Epithelial cell of proximal tubule (primary cell): ENCODE results near the gene KIF12. TPM values are rescaled to one million over a fixed set of nuclear protein-coding genes. Genes with fewer than 3 reads are reported as not detected.

ENCODE experiments used
- DNase-seq: peaks from one replicate; pipeline ENCODE4 v3.0.0-alpha.2; 2011; ENCODE audit warnings: low read depth
- H3K4me3 ChIP-seq: 2 replicates; pipeline ENCODE4 v1.5.1; 2011; ENCODE audit warnings: low read depth, mild to moderate bottlenecking, low read length
- total RNA-seq: library from RNA; depleted of rRNA; stranded (reverse); fragments of >200 nt; gene quantifications from 2 replicates; pipeline ENCODE4 v1.2.3, GENCODE V29; 2015
- TF ChIP-seq, protein P1 (sequence below): conservative IDR thresholded peaks from 2 replicates; pipeline ENCODE4 v1.5.1; 2012; ENCODE audit warnings: low read depth, mild to moderate bottlenecking, low read length

The KIF12 gene
- total RNA-seq, 1 donor from 2014 or later: 39.3 TPM

DNA sequence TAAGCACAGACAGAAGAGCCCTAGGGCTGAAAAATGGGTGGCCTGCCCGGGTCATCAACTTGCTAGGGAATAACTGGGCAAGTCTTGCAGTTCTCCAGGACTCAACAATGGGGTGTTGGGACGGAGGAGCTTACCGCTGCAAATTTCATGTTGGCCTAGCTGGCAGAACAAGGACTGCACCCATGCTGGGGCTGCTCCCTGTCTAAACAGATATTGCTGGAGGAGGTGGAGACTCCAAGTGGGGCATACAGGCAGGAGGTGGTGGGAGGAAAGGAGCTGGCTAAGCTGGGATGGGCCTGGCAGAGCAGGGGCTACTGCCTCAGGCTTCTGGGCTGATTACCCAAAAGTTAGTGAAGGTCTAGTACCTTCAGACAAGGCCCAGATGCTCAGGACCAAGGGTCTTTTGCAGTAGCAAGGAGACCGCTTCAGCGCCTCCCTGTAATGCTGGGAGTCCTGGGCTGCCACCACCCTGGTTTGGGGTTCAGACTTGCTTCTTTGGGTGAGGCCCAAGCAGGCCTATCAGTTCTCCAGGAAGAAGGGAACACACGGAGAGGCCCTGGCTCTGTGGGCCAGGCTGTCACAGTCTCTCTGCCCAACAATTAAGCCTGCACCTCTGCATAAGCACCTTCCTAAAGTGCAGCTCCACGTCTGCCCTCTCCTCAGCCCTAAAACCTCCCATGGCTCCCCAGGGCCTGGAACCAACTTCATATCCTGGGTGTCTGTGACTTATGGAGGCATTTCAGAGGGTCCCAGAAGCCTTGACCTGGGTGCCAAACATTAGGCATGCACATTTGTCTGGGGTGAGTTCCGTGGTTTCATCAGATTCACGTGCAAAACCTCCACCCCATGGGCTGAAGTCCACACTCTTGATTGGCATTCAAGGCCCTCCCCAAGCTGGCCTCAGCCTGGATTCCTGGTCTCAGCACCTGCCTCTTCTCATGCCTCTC lies 24.2 kb upstream of the KIF12 start:
- TF ChIP-seq, protein P1, sequence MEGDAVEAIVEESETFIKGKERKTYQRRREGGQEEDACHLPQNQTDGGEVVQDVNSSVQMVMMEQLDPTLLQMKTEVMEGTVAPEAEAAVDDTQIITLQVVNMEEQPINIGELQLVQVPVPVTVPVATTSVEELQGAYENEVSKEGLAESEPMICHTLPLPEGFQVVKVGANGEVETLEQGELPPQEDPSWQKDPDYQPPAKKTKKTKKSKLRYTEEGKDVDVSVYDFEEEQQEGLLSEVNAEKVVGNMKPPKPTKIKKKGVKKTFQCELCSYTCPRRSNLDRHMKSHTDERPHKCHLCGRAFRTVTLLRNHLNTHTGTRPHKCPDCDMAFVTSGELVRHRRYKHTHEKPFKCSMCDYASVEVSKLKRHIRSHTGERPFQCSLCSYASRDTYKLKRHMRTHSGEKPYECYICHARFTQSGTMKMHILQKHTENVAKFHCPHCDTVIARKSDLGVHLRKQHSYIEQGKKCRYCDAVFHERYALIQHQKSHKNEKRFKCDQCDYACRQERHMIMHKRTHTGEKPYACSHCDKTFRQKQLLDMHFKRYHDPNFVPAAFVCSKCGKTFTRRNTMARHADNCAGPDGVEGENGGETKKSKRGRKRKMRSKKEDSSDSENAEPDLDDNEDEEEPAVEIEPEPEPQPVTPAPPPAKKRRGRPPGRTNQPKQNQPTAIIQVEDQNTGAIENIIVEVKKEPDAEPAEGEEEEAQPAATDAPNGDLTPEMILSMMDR: no peak
- no peak overlapping the region for H3K4me3 ChIP-seq
- DNase-seq: no peak

DNA sequence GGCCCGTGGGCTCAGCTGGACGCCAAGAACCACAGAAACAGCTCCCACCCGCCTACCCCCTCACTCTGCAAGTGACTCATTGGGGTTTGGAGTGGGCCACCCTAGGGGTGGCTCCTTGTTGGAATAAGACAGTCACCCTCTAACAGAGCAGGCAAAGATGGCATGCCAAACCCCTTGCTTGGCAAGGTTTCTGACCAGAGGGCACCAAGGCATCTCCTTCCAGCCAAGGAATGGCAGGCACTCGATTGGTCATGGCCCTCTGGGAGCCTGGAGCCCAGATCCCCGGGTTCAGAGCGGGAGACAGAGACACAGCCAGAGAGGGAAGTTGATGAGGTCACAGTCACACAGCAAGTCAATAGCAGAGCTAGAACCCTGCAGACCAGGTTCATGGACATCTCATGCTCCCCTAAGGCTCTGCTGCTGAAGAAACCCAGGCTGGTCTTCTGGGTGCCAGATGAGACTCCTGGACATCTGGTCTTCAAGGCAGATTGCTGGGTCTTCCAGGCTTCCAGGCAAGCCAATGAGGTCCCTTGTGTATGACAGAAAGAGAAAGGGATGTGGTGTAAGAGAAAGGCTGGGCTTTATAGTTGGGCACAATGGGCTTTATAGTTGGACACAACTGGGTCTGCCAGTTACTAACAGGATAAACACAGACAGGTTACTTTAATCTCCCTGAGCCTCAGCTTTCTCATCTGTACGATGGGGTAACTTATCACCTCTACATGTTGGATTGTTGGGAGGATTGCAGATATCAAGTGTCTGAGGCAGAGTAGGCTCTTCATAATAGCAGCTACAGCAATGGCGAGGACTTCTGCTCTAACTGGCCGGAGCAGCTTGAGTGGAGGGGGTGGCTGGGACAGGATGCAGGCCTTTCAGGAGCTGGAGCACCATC lies 23.3 kb upstream of the KIF12 start:
- no peak overlapping the region for H3K4me3 ChIP-seq
- TF ChIP-seq, protein P1: no peak
- DNase-seq: no peak

DNA sequence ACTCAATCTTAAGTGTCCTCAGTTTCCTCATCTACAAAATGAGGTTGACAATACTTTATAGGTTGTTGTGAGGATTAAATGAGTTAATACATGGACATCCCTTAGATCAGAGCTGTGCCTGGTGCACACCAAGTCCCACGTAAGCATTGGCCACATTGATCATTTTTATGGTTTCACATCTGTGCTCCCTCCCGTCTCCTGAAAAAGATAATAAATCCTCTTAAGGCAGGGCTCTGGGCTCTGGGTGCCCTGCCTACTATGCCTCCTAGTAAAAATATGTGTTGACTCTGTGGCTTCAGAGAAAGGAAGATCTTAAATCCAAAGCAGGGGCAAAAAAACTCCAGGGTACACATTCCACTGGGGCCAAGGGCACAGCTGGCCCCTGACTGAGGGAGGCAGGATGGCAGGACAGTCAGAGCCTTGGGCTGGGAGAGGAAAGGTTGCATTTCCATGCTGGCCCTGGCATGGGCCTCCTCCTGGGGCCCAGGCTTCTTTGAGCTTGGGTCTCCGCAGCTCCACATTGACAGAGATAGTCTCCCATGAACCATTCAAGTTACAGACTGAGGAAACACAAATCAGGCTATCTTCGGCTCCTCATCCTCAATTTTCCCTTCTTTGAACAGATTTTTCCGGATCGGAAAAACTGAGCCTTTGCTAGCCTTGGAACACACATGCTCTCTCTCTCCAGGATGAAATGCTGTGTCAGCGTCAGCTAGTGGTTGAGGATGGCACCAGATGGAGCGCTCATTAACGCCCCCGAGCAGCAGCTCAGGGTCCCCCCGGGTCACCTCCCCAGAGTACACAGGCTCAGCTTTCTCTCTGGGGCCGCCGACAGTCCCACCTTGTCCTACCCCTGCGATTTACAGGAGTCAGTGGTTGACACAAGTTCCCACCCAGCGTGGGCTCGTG lies 22.4 kb upstream of the KIF12 start:
- no peak overlapping the region for H3K4me3 ChIP-seq
- TF ChIP-seq, protein P1: no peak
- DNase-seq: no peak

DNA sequence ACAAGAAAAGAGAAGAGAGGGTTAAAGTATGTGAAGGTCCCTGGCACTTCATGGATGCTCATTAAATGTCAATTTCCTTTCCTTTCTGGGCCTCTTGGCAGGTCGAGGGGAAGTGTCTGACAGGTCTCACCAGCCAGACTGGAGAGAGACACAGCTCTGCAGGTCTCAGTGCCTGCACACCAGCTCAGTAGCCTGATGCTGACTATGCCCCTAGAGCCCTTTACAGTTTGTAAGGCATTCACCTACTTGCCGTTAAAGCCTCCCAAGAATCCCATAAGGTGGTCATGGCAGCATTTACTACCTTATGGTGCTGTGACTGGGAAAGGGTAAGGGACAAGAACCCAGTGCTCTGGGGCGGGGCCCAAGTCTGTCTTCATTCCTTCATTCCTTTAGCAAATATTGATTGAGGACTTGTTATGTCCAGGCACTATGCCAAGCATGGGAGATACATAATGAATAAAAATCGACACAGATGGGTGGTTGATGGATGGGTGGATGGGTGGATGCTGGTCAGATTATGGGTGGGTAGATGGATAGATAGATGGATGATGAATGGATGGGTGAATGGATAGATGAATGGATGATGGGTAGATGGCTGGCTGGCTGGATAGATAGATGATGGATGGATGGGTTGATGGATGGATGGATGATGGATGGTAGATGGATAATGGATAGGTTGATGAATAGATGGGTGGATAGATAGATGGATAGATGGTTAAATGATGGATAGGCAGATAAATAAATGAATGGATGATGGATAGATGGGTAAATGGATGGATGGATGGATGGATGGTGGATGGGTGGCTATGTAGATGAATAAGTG lies 21.3 kb upstream of the KIF12 start:
- DNase-seq: no peak
- no peak overlapping the region for H3K4me3 ChIP-seq
- TF ChIP-seq, protein P1: no peak

DNA sequence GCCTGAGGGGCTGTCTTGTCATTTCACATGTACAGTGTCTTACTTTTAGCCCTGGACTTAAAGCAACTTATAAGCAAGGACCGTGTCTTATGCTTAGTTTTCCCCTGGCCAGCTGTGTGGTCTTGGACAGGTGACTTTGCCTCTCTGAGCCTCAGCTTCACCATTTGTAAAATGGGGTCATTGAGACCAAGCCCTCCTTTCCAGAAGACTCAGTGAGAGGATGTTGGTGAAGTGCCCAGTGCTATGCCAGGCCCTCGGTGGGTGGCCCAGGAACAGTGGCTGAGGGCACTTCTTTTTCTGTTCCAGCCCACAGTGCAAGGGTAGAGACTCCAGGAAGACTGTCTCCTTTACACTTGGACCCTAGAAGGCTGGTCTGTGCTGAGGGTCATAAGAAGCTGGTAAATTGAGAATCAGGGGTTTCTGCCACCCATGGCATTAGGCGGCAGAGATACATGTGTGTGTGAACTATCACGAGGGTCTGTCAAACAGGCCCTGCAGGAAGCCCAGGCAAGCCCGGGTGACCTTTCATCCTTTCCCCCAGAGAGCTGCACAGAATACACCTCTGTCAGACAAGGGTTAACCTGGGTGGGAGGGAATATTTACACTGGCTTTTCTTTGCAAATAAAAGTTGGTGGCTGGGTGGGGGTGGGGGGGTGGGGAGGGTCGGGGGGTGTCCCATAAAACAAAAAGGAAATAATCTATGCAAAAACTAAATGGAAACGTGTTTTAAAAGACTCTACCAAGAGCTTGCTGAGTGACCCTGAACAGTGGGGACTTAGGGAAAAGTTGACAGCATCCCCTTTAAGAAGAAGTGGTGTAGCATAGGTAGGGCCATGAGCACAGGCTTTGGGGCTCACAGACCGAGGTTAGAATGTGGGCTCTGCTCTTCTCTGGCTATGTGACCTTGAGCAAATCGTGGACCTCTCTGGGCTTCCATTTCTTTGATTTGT lies 20.4 kb upstream of the KIF12 start:
- TF ChIP-seq, protein P1: no peak
- no peak for DNase-seq

More for the DNA sequence above, 20.4 kb upstream of the KIF12 start:
- H3K4me3 ChIP-seq: no peak overlapping the region
